HepG2 (cell line): Measurements from ENCODE around the gene NFIC. TPM values are rescaled to one million over a fixed set of nuclear protein-coding genes. Genes with fewer than 3 reads are reported as not detected.

Experiments used
- ARID2 ChIP-seq: sonication (generic); formaldehyde crosslinking; IDR thresholded peaks from 2 replicates; pipeline ENCODE4 v1.8.1; 2022; ENCODE audit warnings: mild to moderate bottlenecking, missing genetic modification reagents, borderline replicate concordance
- ELF1 ChIP-seq: sonication (generic); formaldehyde crosslinking; IDR thresholded peaks from 2 replicates; pipeline ENCODE4 v1.4.0; 2020; ENCODE audit warnings: missing genetic modification reagents
- GATAD2A ChIP-seq: IDR thresholded peaks from 2 replicates; pipeline ENCODE4 v1.6.1; 2016
- GPN1 ChIP-seq: sonication (generic); formaldehyde crosslinking; IDR thresholded peaks from 2 replicates; pipeline ENCODE4 v1.5.1; 2020; ENCODE audit warnings: missing genetic modification reagents, borderline replicate concordance
- HDAC2 ChIP-seq: sonication (generic); formaldehyde crosslinking; IDR thresholded peaks from 2 replicates; pipeline ENCODE4 v1.4.0; 2020; ENCODE audit warnings: missing genetic modification reagents
- KLF13 ChIP-seq: sonication (generic); formaldehyde crosslinking; IDR thresholded peaks from 2 replicates; pipeline ENCODE4 v1.4.0; 2020; ENCODE audit warnings: mild to moderate bottlenecking, missing genetic modification reagents
- MIER3 ChIP-seq: IDR thresholded peaks from 2 replicates; pipeline ENCODE4 v1.6.1; 2016; ENCODE audit warnings: missing compliant biosample characterization, borderline replicate concordance
- MLLT10 ChIP-seq: sonication (generic); formaldehyde crosslinking; IDR thresholded peaks from 2 replicates; pipeline ENCODE4 v1.4.0; 2020; ENCODE audit warnings: missing genetic modification reagents
- MXI1 ChIP-seq: IDR thresholded peaks from 3 replicates; pipeline ENCODE4 v1.6.1; 2012; ENCODE audit warnings: low read depth, low read length, inconsistent platforms, borderline replicate concordance
- NFE2 ChIP-seq: sonication (generic); formaldehyde crosslinking; IDR thresholded peaks from 2 replicates; pipeline ENCODE4 v1.4.0; 2020; ENCODE audit warnings: missing genetic modification reagents
- RXRA ChIP-seq: sonication (generic); formaldehyde crosslinking; IDR thresholded peaks from 2 replicates; pipeline ENCODE4 v1.5.1; 2020; ENCODE audit warnings: missing genetic modification reagents
- SMAD9 ChIP-seq: sonication (generic); formaldehyde crosslinking; IDR thresholded peaks from 2 replicates; pipeline ENCODE4 v1.5.1; 2020; ENCODE audit warnings: mild to moderate bottlenecking, missing genetic modification reagents
- SOX6 ChIP-seq, 2 experiments: fragments of 450-650 bp in 1 of 2; sonication (generic) in 1 of 2; formaldehyde crosslinking in 1 of 2; IDR thresholded peaks; 2 replicates each; pipeline versions ENCODE4 v1.4.0 to v1.6.1; 2017 to 2020; ENCODE audit warnings: antibody characterized with exemption in 1 of 2, mild to moderate bottlenecking in 1 of 2, missing genetic modification reagents in 1 of 2
- ZBTB7B ChIP-seq: sonication (generic); formaldehyde crosslinking; IDR thresholded peaks from 2 replicates; pipeline ENCODE4 v1.4.0; 2020; ENCODE audit warnings: missing genetic modification reagents
- ZMYM2 ChIP-seq: sonication (generic); formaldehyde crosslinking; IDR thresholded peaks from 2 replicates; pipeline ENCODE4 v1.8.0; 2022; ENCODE audit warnings: mild to moderate bottlenecking, missing genetic modification reagents
- ZNF382 ChIP-seq: sonication (generic); formaldehyde crosslinking; IDR thresholded peaks from 2 replicates; pipeline ENCODE4 v1.5.0; 2020; ENCODE audit warnings: missing genetic modification reagents, mild to moderate bottlenecking, borderline replicate concordance
- ZNF530 ChIP-seq: sonication (generic); formaldehyde crosslinking; IDR thresholded peaks from 2 replicates; pipeline ENCODE4 v1.5.0; 2020; ENCODE audit warnings: low read depth, mild to moderate bottlenecking, missing genetic modification reagents
- ZNF674 ChIP-seq: sonication (generic); formaldehyde crosslinking; IDR thresholded peaks from 2 replicates; pipeline ENCODE4 v1.5.0; 2020; ENCODE audit warnings: low read depth, mild to moderate bottlenecking, missing genetic modification reagents
- ZNF737 ChIP-seq: sonication (generic); formaldehyde crosslinking; IDR thresholded peaks from 2 replicates; pipeline ENCODE4 v1.5.0; 2020; ENCODE audit warnings: missing genetic modification reagents, mild to moderate bottlenecking, borderline replicate concordance
- ZNF891 ChIP-seq: sonication (generic); formaldehyde crosslinking; IDR thresholded peaks from 2 replicates; pipeline ENCODE4 v1.5.0; 2020; ENCODE audit warnings: mild to moderate bottlenecking, missing genetic modification reagents
- ZSCAN9 ChIP-seq: IDR thresholded peaks from 2 replicates; pipeline ENCODE4 v1.6.1; 2016; ENCODE audit warnings: borderline replicate concordance
- polyA plus RNA-seq, 8 experiments: library from polyadenylated mRNA; depleted of rRNA in 3 of 8; stranded (reverse) in 7 of 8; unstranded in 1 of 8; fragments of >200 nt; fragmentation: Illumina TruSeq in 4 of 8; extraction: Trizol in 4 of 8; gene quantifications; 2 replicates each; pipeline versions ENCODE4 v1.2.1 to v1.2.3, GENCODE V29; 2011 to 2016; ENCODE audit warnings: low read depth in 4 of 8, missing spikeins in 1 of 8, mixed read lengths in 1 of 8; ENCODE audit not compliant: insufficient read depth in 1 of 8
- total RNA-seq, 5 experiments: library from RNA; depleted of rRNA; stranded (reverse); fragments of >200 nt; fragmentation: Illumina TruSeq; extraction: Trizol; gene quantifications; 2 replicates each; pipeline ENCODE4 v1.2.3, GENCODE V29; 2016; ENCODE audit warnings: low read depth in 1 of 5
- TF ChIP-seq, protein P1 (sequence below): sonication (generic); formaldehyde crosslinking; IDR thresholded peaks from 2 replicates; pipeline ENCODE4 v1.5.0; 2020; ENCODE audit warnings: mild to moderate bottlenecking, missing genetic modification reagents
- TF ChIP-seq, protein P2 (sequence below): sonication (generic); formaldehyde crosslinking; IDR thresholded peaks from 2 replicates; pipeline ENCODE4 v1.5.0; 2020; ENCODE audit warnings: missing genetic modification reagents
- TF ChIP-seq, protein P3 (sequence below): sonication (generic); formaldehyde crosslinking; IDR thresholded peaks from 2 replicates; pipeline ENCODE4 v1.8.1; 2023; ENCODE audit warnings: mild to moderate bottlenecking, missing genetic modification reagents, borderline replicate concordance
- TF ChIP-seq, protein P4 (sequence below): sonication (generic); formaldehyde crosslinking; conservative IDR thresholded peaks from 2 replicates; pipeline ENCODE4 v1.4.0; 2020; ENCODE audit warnings: missing genetic modification reagents

NFIC gene
- total and polyA plus RNA-seq, 2 of the 13 experiments (the other 11 are each of a cell fraction or from before 2014, with no cell fraction given): 1.3 to 2.5 TPM

DNA sequence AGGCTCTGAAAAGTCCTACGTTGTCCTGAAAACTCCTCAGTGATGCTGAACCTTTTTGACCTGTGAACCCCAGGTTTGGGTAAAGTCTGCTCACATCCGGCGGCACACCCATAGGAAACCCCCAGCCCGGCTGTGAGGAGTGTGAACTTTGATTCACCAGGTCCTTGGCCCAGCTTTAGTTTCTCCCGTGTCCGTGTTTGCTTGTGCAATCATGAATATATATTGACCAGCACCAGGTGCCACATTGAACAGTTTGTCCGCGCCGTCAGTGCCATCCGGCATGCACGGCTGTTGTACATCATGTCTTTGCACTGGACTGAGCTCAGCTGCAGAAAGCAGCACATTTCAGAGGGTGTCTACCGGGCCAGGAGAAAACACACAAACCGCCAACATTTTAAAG is 45.3 kb downstream of the NFIC start (continued):
- TF ChIP-seq ZNF530 (CRISPR knock-in tag) (no peak), NFE2 (CRISPR knock-in tag) (no peak), MIER3 (CRISPR knock-in tag) (no peak; the same call in 1 of the 2 replicates), MXI1 (no peak), HDAC2 (CRISPR knock-in tag) (peak; percentile 78; the same call in 1 of the 2 replicates), KLF13 (CRISPR knock-in tag) (no peak), GPN1 (no peak), SOX6 (IDR thresholded peaks at IDR 0.05) (no peak), SOX6 (CRISPR knock-in tag; IDR thresholded peaks at IDR 0.05) (peak; percentile 51), ZNF737 (CRISPR knock-in tag) (no peak), MLLT10 (CRISPR knock-in tag) (no peak), ZNF674 (no peak), RXRA (peak; percentile 83), ARID2 (CRISPR knock-in tag) (no peak), ELF1 (CRISPR knock-in tag) (no peak), SMAD9 (CRISPR knock-in tag) (no peak), GATAD2A (CRISPR knock-in tag) (peak; percentile 87), ZSCAN9 (CRISPR knock-in tag) (no peak), ZNF382 (CRISPR knock-in tag) (no peak), ZMYM2 (CRISPR knock-in tag) (no peak), ZNF891 (CRISPR knock-in tag) (no peak), ZBTB7B (CRISPR knock-in tag) (peak; percentile 63)
- TF ChIP-seq, protein P1, sequence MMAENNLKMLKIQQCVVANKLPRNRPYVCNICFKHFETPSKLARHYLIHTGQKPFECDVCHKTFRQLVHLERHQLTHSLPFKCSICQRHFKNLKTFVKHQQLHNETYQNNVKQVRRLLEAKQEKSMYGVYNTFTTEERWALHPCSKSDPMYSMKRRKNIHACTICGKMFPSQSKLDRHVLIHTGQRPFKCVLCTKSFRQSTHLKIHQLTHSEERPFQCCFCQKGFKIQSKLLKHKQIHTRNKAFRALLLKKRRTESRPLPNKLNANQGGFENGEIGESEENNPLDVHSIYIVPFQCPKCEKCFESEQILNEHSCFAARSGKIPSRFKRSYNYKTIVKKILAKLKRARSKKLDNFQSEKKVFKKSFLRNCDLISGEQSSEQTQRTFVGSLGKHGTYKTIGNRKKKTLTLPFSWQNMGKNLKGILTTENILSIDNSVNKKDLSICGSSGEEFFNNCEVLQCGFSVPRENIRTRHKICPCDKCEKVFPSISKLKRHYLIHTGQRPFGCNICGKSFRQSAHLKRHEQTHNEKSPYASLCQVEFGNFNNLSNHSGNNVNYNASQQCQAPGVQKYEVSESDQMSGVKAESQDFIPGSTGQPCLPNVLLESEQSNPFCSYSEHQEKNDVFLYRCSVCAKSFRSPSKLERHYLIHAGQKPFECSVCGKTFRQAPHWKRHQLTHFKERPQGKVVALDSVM: no peak; the same call in 1 of the 2 replicates
- TF ChIP-seq, protein P2, sequence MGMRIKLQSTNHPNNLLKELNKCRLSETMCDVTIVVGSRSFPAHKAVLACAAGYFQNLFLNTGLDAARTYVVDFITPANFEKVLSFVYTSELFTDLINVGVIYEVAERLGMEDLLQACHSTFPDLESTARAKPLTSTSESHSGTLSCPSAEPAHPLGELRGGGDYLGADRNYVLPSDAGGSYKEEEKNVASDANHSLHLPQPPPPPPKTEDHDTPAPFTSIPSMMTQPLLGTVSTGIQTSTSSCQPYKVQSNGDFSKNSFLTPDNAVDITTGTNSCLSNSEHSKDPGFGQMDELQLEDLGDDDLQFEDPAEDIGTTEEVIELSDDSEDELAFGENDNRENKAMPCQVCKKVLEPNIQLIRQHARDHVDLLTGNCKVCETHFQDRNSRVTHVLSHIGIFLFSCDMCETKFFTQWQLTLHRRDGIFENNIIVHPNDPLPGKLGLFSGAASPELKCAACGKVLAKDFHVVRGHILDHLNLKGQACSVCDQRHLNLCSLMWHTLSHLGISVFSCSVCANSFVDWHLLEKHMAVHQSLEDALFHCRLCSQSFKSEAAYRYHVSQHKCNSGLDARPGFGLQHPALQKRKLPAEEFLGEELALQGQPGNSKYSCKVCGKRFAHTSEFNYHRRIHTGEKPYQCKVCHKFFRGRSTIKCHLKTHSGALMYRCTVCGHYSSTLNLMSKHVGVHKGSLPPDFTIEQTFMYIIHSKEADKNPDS (CRISPR knock-in tag): no peak
- TF ChIP-seq, protein P3, sequence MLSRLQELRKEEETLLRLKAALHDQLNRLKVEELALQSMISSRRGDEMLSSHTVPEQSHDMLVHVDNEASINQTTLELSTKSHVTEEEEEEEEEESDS (CRISPR knock-in tag): no peak
- TF ChIP-seq, protein P4, sequence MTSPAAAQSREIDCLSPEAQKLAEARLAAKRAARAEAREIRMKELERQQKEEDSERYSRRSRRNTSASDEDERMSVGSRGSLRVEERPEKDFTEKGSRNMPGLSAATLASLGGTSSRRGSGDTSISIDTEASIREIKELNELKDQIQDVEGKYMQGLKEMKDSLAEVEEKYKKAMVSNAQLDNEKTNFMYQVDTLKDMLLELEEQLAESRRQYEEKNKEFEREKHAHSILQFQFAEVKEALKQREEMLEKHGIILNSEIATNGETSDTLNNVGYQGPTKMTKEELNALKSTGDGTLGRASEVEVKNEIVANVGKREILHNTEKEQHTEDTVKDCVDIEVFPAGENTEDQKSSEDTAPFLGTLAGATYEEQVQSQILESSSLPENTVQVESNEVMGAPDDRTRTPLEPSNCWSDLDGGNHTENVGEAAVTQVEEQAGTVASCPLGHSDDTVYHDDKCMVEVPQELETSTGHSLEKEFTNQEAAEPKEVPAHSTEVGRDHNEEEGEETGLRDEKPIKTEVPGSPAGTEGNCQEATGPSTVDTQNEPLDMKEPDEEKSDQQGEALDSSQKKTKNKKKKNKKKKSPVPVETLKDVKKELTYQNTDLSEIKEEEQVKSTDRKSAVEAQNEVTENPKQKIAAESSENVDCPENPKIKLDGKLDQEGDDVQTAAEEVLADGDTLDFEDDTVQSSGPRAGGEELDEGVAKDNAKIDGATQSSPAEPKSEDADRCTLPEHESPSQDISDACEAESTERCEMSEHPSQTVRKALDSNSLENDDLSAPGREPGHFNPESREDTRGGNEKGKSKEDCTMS (CRISPR knock-in tag): no peak
